HCT116 (cell line): Measurements from ENCODE around the gene PHYHIPL.

Experiments
- CEBPB ChIP-seq: IDR thresholded peaks from 2 replicates; pipeline ENCODE4 v1.6.1; 2012; ENCODE audit warnings: low read depth
- CTCF ChIP-seq, 3 experiments: fragments of 200-600 bp in 1 of 3; sonication (generic) in 1 of 3; IDR thresholded peaks in 2 of 3; conservative IDR thresholded peaks in 1 of 3; 2 replicates each; pipeline ENCODE4 v1.5.1; 2012 to 2017; ENCODE audit warnings: low read depth in 2 of 3, low read length in 2 of 3, antibody characterized with exemption in 1 of 3, borderline replicate concordance in 1 of 3, control low read depth in 1 of 3, mild to moderate bottlenecking in 1 of 3, mixed read lengths in 1 of 3, mixed run types in 1 of 3, moderate library complexity in 1 of 3; ENCODE audit not compliant: insufficient read depth in 1 of 3
- EGR1 ChIP-seq: IDR thresholded peaks from 2 replicates; pipeline ENCODE4 v1.6.1; 2012; ENCODE audit warnings: low read depth
- EZH2phosphoT487 ChIP-seq: fragments of 200-600 bp; IDR thresholded peaks from 2 replicates; pipeline ENCODE4 v1.6.1; 2018; ENCODE audit warnings: antibody characterized with exemption, borderline replicate concordance
- MAX ChIP-seq: IDR thresholded peaks from 2 replicates; pipeline ENCODE4 v1.6.1; 2012
- POLR2AphosphoS5 ChIP-seq: IDR thresholded peaks from 2 replicates; pipeline ENCODE4 v1.6.1; 2011; ENCODE audit warnings: mild to moderate bottlenecking, low read depth, low read length, moderate library complexity
- ZFX ChIP-seq: fragments of 450-650 bp; IDR thresholded peaks from 2 replicates; pipeline ENCODE4 v1.6.1; 2017
- TF ChIP-seq, protein P1 (sequence below): IDR thresholded peaks from 2 replicates; pipeline ENCODE4 v1.6.1; 2012; ENCODE audit warnings: low read depth

DNA sequence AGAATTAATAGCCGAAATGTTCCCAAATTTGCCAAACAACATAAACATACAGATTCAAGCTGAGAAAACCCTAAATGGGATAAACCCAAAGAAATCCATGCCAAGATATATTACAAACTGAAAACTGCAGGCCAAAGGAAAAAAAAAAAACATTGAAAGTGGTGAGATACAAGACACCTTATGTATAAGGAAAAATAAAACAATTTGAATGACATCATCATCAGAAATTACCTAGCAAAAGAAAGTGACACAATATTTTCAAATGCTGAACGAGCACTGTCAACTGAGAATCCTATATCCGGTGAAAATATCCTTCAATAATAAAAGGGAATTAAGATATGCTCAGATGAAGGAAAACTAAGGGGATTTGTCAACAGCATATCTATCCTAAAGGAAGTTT, 66.5 kb downstream of the PHYHIPL start:
- TF ChIP-seq EZH2phosphoT487, result no peak
- TF ChIP-seq CTCF (IDR thresholded peaks at IDR 0.05 in 2 of 3, conservative IDR thresholded peaks at IDR 0.05 in 1 of 3; ENCODE audit: borderline replicate concordance in 1 of 3, insufficient read depth in 1 of 3, low read depth in 2 of 3, low read length in 2 of 3), result no peak
- TF ChIP-seq, protein P1, sequence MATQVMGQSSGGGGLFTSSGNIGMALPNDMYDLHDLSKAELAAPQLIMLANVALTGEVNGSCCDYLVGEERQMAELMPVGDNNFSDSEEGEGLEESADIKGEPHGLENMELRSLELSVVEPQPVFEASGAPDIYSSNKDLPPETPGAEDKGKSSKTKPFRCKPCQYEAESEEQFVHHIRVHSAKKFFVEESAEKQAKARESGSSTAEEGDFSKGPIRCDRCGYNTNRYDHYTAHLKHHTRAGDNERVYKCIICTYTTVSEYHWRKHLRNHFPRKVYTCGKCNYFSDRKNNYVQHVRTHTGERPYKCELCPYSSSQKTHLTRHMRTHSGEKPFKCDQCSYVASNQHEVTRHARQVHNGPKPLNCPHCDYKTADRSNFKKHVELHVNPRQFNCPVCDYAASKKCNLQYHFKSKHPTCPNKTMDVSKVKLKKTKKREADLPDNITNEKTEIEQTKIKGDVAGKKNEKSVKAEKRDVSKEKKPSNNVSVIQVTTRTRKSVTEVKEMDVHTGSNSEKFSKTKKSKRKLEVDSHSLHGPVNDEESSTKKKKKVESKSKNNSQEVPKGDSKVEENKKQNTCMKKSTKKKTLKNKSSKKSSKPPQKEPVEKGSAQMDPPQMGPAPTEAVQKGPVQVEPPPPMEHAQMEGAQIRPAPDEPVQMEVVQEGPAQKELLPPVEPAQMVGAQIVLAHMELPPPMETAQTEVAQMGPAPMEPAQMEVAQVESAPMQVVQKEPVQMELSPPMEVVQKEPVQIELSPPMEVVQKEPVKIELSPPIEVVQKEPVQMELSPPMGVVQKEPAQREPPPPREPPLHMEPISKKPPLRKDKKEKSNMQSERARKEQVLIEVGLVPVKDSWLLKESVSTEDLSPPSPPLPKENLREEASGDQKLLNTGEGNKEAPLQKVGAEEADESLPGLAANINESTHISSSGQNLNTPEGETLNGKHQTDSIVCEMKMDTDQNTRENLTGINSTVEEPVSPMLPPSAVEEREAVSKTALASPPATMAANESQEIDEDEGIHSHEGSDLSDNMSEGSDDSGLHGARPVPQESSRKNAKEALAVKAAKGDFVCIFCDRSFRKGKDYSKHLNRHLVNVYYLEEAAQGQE, result no peak
- TF ChIP-seq EGR1, result no peak
- TF ChIP-seq CEBPB, result no peak
- TF ChIP-seq MAX, result no peak
- TF ChIP-seq POLR2AphosphoS5, result no peak
- no peak for TF ChIP-seq ZFX
